Skeletal muscle cell (primary cell): ENCODE results near the gene PRKCA.

Source experiments
- DNase-seq: peaks from one replicate; pipeline ENCODE4 v3.0.0-alpha.2; 2010; ENCODE audit warnings: low read depth
- H3K4me3 ChIP-seq: 2 replicates; pipeline ENCODE4 v1.5.1; 2011; ENCODE audit warnings: low read depth, mild to moderate bottlenecking, control low read depth, low read length, moderate library complexity

PRKCA gene

GRCh38 chr17:66839616-66840015 is 537.2 kb downstream of the PRKCA start:
- no peak overlapping the region for H3K4me3 ChIP-seq
- DNase-seq, result no peak

DNA sequence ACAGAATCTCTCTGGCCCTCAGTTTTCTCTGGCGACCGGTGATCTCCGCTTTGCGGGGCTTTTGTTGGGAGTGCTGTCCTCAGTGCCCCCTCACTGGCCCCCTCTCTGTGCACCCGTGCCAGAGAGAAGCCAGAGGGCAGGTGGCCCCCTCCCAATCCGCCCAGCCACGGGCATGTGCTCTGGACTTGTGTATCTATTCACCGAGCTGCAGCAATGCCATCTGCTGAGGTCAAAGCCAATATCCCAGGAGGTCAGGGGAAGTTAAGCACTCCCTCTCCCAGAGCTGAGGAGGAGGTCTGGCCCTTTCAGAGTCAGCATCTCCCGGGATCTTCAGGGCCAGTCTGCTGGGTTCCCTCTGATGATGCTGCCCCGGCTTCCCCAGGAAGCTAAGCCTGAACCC is 537.6 kb downstream of the PRKCA start:
- DNase-seq, result no peak

DNA sequence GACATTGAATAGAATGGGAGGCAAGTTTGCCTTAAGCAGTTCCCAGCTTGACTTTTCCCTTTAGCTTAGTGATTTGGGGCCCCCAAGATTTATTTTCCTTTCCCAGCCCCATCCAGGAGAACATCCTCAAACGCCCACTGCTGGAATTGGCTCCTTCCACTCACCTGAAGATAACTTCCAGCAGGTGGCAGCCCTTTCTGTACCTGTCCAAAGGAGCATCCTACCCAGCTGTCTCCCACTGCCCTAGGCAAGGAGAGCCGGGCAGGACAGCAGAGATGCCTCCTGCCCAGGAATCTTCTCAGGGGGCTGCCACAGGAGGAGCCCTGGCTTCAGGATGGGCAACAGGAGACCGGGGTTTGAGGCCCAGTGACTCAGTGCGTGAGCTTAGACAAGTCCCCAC is 538.9 kb downstream of the PRKCA start:
- DNase-seq, result no peak
- no peak overlapping the region for H3K4me3 ChIP-seq

More for the DNA sequence above, 537.6 kb downstream of the PRKCA start:
- no peak overlapping the region for H3K4me3 ChIP-seq

DNA sequence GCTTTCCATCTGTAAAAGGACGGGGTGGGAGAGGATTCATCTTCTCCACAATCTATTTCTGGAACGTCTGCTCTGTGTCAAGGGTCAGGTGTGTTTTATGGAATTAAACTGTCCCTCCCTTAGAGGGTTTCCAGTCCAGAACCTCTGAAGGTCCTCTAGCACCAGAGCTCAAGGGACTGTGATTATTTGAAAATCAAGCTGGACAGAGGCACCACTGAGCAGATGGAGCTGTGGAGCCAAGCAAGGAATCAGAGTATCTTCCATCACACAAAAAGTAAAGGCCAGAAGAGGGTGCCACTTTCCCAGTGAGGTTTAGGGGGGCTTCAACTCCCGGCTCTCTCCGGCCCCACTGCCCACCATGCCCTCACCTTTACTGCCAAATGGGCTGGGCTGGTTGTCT is 539.3 kb downstream of the PRKCA start:
- no peak overlapping the region for H3K4me3 ChIP-seq
- DNase-seq, result no peak

GRCh38 chr17:66842505-66842904 is 540.1 kb downstream of the PRKCA start:
- no peak for DNase-seq
- H3K4me3 ChIP-seq, result no peak overlapping the region

DNA sequence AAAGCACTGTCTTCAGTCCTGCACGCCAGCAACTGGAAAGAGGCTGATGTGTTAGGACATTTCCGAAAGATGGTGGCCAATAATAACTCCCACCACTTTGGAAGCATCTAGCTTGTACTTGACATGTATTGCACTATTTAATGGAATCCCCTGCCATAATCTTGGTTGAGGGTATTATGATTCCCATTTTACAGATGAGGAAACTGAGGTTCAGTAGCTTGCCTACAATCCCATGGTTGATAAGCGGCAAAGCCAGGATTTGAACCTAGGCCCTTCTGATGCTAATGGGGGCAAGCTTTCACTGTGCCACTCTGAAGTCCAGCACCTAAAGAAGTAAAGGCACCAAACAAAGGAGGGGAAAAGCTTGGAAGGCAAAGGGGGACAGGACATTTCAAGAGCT is 540.5 kb downstream of the PRKCA start:
- no peak for DNase-seq
- H3K4me3 ChIP-seq, result no peak overlapping the region

GRCh38 chr17:66843627-66844026 is 541.2 kb downstream of the PRKCA start:
- DNase-seq, result no peak
- H3K4me3 ChIP-seq, result no peak overlapping the region

DNA sequence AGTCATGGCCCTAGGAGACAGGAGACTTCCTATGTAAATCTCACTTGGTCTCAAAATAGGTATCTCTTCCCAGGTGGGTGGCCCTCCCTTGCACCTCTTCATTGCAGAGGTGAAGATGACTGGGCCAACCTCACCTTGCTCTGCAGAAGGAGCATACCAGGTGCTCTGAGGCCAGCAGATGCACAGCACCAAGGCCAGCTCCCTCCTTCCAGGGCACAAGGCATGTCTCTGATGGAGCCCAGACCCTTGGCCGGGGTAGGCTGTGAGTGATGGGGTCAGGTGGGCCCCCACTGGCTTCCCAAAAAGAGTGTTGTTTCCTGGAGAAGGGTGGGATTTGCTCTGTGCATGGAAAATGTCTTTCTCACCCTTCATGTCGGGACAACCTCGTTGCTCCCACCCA is 545.3 kb downstream of the PRKCA start:
- DNase-seq, result no peak
- H3K4me3 ChIP-seq, result no peak overlapping the region

DNA sequence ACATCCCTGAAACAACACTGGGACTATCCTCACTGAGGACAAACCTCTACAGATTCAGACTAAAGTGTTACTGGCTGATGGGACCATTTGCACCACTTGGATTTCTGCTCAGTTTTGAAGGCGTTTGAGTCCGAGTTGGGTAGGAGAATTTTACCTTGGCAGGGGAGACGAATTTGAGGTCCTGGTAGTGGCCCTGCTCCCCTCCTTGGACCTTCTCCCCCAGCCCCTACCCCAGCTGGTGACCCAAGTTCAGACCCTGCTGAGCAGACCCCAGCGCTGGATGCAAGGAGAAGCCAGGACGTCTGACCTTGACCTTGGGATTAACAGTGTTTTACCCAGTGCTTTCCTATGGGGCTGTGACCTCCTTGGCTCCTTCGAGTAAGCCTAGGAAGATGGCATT is 546.1 kb downstream of the PRKCA start:
- DNase-seq, result no peak
- no peak overlapping the region for H3K4me3 ChIP-seq

- no peak overlapping the region for H3K4me3 ChIP-seq
- no peak for DNase-seq
Measured at GRCh38 chr17:66849032-66849655, 546.7 kb downstream of the PRKCA start.

GRCh38 chr17:66849851-66850580 is 547.6 kb downstream of the PRKCA start:
- DNase-seq, result no peak
- H3K4me3 ChIP-seq, result no peak overlapping the region

- no peak overlapping the region for H3K4me3 ChIP-seq
- no peak for DNase-seq
Measured at GRCh38 chr17:66850692-66851091, 548.3 kb downstream of the PRKCA start.

- no peak overlapping the region for H3K4me3 ChIP-seq
- no peak for DNase-seq
Measured at GRCh38 chr17:66855204-66855603, 552.8 kb downstream of the PRKCA start.

GRCh38 chr17:66858226-66859083 is 556.0 kb downstream of the PRKCA start:
- no peak for DNase-seq

DNA sequence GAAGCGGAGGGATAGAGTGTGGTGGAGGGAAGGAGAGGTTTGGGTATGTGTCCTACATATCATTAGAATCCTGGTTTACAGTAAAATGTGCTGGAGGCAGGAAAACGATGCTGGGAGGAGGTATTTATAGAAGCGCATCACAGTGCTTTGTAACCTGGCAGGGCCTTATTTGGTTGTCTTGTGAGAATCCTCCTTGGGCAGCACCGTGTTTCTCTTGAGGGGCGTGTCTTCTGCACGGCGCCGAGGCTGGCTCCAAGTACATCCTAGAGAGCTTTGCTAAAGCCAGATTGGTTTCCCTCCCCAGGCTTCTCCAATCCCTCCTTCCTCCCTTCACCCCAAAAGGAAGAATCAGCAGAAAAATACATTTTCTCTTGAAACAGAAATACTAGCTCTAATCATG is 556.9 kb downstream of the PRKCA start:
- no peak overlapping the region for H3K4me3 ChIP-seq
- no peak for DNase-seq

More at GRCh38 chr17:66858226-66859083, 556.0 kb downstream of the PRKCA start:
- H3K4me3 ChIP-seq, result no peak overlapping the region

- no peak for DNase-seq
- no peak overlapping the region for H3K4me3 ChIP-seq
Measured at GRCh38 chr17:66860204-66860603, 557.8 kb downstream of the PRKCA start.
